Occipital lobe (tissue), 2 donors: ENCODE measurements around the gene SYNGR4. TPM values are rescaled to one million over a fixed set of nuclear protein-coding genes. Genes with fewer than 3 reads are reported as not detected.
"Not testable (repeated sequence)": the region's sequence is repeated elsewhere in the genome, so short reads cannot be mapped to it uniquely, and the experiment has no call there.

Source experiments
- DNase-seq: peaks from one replicate; lab custom pipeline; 2025; lab: John Stamatoyannopoulos, UW
- total RNA-seq: library from RNA; depleted of rRNA; stranded (reverse); fragments of >200 nt; gene quantifications from one replicate; pipeline ENCODE4 v1.2.3, GENCODE V29; 2014

SYNGR4 gene
- total RNA-seq, 1 donor from 2014 or later = not detected

DNA sequence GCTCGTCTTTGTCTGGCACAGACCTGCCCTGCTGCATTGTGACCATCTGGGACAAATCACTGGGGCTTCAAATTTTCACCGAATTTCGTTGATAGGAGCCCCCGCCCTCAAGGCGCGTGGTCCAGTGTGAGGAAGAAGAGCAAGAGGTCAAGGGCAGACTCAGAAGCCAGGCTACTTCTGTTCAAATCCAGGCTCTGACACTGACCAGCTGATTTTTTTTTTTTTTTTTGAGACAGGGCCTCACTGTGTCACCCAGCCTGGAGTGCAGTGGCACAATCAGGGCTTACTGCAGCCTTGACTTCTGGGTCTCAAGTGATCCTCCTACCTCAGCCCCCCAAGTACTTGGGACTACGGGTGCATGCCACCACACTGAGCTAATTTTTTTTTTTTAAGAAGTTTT, 7.2 kb downstream of the SYNGR4 start:
- no peak for DNase-seq

DNA sequence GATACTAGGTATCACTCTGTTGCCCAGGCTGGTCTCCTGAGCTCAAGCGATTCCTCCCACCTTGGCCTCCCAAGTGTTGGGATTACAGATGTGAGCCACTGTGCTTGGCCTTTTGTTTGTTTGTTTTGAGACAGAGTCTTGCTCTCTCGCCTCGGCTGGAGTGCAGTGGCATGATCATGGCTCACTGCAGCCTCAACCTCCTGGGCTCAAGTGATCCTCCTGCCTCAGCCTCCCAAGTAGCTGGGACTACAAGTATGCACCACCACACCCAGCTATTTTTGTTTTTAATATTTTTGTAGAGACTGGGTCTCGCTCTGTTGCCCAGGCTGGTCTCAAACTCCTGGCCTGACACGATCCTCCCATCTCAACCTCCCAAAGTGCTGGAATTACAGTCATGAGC, 7.6 kb downstream of the SYNGR4 start:
- not testable (repeated sequence) for DNase-seq

DNA sequence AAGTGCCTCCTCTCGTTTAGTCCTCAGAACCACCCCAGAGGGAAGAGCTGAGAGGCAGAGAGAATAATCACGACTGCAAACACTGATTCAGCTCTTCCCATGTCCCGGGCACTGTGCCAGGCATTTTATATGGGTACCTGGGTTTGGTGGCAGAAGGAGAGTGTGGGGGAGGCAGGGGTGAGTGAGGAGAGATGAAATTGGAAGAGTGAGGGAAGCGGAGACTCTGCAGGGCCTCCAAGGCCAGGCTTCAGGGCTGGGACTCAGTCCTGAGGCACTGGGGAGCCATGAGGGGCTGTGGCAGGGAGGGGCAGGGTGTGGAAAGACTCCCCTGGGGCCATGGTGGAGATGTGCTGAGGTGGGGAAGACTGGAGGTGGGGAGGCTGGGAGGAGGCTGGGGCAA, 8.7 kb downstream of the SYNGR4 start:
- peak; percentile 13 for DNase-seq

DNA sequence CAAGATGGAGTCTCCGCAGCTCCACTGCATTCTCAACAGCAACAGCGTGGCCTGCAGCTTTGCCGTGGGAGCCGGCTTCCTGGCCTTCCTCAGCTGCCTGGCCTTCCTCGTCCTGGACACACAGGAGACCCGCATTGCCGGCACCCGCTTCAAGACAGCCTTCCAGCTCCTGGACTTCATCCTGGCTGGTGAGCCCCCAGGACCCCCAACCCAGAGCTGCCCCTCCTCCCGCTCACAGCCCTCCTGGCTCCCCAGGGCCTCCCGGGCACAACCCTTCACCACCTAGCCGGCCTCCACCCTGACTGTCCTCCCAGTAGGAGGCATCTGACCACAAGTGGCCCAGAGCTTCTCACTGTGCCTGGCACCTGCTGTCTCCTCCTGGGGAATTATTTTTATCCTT, 9.4 kb downstream of the SYNGR4 start:
- DNase-seq = no peak

DNA sequence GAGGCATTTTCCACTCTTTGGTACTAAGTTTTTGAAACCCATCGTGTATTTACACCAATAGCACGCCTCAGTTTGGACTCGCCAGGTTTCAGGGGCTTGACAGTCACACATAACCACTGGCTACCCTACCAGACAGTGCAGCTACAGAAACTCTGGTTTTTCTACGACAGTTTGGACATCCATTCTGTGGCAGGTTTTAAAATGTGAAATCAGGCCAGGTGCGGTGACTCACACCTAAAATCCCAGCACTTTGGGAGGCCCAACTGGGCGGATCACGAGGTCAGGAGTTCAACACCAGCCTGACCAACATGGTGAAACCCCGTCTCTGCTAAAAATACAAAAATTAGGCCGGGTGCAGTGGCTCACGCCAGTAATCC, 14.0 kb downstream of the SYNGR4 start:
- no peak for DNase-seq

DNA sequence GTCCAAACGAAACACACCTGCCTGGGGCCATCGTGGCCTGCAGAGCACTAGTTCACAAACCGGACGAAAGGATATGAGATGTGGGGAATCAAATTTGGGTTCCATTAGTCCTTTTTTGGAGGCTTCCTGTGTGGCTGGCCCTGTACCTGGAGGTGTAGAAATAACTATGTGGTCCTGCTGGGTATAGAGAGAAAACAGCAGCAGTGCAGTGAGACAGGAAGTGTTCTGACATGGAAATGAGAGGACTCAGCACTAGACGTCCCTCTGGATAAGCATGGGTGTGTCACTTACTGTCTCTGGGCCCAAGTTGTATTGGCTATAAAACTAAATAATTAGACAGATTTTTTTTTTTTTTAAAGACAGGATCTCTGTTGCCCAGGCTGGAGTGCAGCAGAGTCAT, 14.9 kb downstream of the SYNGR4 start:
- no peak for DNase-seq

DNA sequence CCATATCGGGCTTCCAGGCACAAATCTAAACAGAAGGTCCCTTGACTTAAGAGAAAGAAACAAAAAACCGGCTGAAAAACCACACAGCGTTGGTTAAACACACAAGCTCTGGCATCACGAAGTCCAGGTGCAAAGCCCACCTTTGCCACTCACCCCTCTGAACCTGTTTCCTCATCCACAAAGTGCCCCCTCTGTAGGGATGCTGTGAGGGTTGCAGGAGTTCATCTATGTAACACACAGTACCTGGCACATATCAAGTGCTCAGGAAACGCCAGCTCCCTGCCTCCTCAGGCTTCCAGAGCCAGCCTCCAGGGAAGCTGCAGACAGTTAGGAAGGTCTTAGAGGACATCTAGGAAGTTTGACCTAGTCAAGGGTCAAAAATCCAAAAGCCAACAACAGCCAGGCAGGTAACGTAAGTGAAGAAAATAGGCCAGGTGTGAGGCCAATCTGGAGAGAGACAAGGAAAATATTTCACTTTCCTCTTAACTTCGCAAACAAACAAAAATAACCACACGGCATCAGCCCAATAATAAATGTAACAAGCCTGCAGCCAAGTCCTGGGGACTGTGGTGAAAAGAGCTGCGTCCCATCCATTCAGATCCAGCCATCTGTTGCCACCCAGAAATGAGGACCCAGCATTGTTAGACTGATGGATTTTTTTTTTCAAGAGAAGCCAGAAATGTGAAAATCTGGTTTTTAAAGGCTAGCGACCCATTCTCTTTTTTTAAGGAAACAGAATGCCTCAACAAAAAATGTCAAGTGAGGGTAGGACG, 17.2 kb downstream of the SYNGR4 start:
- DNase-seq = no peak

DNA sequence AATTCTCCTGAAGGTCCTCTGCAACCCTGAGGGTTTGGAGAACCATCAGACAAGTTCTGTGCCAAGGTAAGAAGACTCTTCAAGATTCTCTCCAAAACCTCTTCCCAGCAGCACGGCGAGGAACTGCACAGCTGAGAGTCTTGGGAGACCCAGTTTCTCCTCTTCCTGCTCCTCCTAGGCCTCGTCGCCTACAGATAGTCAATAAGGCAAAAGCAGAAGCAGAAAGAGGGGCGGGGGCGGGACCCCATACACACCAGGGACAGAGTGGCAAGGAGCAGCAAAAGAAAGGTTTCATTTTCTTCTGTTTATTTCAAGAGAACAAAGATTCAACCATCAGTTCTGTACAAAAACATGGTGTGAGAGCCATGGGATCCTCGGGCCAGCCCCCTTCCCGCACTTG, 18.1 kb downstream of the SYNGR4 start:
- no peak for DNase-seq

DNA sequence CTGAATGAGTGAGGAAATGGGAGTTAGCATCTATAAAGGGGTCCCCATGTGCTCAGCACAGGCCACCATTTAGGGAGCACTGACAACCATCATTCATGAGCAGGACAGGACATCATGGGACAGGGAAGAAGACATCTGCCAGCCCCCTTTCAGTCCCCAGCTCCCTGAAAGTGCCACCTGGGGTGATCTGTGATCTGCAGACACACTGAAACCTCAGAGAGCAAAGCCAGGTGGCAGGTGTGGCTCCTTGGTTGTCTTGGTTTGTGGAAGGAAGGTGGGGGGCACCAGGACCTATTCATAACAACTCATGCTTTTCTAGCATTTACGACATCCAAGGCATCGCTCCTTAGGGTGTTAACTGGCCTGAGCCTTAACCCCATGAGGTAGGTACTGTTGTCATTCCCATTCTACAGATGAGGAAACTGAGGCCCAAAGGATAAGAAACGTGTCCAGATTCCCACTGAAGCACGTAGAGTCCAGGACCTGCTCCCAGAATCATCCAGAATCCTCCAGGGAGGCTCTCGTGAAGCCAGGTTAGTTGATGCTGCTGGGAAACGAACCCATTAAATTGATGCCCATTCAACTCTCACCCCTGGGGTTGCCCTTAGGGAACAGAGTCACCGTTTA, 21.4 kb downstream of the SYNGR4 start:
- DNase-seq = no peak

DNA sequence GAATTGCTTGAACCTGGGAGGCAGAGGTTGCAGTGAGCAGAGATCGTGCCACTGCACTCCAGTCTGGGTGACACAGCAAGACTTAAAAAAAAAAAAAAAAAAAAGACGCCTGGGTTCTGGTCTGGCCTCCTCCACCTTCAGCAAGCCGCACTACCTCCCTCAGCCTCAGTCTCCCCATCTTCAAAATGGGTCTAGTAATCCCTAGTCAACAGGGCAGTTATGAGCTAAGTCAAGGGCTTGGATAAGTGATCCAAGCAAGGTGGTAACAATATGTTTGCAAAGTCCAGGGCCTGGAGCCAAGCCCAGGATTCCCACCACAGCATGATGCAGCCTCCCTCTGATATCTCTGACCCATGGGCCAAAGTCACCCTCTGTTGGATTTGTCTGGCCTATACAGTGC, 22.8 kb downstream of the SYNGR4 start:
- no peak for DNase-seq

DNA sequence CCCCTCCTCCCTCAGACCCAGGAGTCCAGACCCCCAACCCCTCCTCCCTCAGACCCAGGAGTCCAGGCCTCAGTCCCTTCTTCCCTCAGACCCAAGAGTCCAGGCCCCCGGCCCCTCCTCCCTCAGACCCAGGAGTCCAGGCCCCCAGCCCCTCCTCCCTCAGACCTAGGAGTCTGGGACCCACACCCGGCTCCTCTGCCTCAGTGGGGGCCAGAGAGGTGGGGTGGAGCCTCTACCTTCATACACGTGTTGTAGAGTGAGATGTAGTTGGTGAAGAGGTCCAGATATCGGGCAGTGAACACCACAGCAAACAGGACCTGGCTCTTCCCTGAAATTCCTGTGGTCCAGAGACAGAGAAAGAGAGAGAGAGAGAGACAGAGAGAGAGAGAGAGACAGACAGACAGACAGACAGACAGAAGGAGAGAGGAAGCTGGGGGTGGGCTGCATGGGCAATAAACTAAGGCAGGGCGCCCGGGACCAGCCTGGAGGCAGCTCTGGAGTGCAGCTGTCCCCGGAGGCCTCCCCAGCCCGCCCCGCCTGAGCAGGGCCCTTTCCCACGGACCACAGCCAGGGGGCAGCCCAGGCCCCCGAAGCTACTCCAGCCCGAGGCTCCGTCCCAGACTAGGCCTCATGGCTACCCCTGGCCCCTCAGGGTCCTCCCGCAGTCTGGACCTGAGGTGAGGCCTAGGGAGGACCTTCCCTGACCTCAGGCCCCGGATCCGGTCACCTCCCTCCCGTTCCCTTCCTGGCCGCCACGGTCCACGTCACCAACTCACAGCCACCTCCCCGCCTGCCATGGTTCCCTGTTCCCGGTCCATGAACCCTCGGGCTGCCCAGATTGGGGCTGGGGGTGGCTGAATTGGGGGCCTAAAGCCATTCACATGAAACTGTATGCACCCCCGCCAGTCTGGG, 26.3 kb downstream of the SYNGR4 start:
- peak; percentile 36 for DNase-seq

DNA sequence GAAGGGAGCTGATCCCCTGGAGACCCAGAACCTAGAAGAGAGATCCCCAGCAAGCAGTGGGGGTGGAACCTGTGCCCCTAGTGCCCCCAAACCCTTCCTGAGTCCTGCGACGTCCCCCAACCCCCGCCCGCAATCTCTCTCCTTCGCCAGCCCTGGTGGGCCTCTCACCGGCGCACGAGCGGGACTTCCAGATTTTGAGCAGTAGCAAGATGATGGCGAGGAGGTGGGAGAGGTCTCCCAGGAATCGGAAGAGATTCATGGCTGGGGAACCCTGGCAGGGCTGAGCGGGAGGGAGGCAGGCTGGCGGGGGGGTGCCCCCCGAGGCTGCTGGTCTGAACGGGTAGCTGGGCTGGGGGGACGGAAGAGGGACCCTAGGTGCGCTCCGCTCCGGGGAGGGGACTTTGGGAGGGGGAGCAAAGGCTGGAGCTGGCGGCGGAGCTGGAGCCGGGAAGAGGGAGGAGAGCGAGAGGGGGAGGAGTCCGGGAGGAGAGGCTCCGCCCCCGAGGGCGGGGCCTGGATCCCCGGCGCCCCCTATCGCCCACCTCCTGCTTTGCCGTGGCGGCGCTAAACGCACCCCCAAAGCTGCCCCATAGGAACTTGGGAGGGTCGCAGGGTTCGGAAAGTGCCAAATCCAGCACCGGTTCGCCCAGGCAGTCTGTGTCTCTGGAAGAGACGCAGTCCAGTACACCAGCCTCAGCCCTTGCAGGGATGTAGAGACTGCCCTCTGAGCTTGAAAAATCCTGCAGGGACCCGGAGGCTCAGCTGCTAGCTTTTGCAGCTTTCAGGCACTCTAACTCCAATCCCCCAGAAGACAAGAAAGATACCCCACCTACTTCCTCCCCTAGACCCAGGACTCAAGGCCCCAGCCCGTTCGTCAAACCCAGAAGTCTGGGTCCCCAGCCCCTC, 27.2 kb downstream of the SYNGR4 start, which contains the start of gene KDELR1:
Gene KDELR1, minus strand, starts transcription at position 452 of the 906 bp plus-strand sequence. Its CDS starts 193 bp downstream, at position 259.
- peak; percentile 71 for DNase-seq

DNA sequence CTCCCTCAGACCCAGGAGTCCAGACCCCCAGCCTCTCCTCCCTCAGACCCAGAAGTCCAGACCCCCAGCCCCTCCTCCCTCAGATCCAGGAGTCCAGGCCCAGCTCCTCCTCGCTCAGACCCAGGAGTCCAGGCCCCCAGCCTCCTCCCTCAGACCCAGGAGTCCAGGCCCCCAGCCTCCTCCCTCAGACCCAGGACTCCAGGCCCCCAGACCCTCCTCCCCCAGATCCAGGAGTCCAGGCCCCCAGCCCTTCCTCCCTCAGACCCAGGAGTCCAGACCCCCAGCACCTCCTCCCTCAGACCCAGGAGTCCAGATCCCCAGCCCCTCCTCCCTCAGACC, 27.8 kb downstream of the SYNGR4 start:
- not testable (repeated sequence) for DNase-seq

DNA sequence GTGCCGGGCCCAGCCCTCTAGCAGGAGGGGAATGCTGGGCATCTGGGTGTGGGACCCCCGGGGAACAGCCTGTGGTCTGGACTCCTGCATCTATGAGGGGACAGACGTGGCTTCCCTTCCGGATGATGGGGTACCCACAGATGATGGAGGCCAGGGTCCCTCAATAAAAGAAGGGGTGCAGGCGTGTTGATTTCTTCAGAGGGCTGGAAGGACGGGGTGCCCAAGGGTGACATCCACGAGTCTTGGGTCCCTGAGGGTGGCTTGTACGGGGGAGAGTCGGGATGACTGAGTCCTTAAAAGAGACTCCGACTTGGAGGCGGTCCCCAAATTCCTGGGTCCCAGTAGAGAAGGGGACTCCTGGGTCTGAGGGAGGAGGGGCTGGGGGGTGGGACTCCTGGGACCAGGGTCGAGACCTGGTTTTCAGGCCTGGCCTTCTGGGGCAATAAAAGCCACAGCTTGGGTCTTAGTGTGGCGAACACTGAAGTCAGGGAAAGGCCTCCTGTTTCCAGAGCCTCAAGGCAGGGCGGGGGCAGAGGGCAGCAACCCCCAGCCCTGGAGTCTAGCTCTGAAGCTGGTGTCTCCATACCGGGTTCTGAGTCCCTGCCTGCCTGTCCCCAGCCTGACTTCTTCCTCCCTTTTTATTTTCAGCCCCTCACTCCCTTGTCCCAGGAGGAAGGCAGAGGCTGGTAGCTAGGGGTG, 28.8 kb downstream of the SYNGR4 start:
- no peak for DNase-seq

DNA sequence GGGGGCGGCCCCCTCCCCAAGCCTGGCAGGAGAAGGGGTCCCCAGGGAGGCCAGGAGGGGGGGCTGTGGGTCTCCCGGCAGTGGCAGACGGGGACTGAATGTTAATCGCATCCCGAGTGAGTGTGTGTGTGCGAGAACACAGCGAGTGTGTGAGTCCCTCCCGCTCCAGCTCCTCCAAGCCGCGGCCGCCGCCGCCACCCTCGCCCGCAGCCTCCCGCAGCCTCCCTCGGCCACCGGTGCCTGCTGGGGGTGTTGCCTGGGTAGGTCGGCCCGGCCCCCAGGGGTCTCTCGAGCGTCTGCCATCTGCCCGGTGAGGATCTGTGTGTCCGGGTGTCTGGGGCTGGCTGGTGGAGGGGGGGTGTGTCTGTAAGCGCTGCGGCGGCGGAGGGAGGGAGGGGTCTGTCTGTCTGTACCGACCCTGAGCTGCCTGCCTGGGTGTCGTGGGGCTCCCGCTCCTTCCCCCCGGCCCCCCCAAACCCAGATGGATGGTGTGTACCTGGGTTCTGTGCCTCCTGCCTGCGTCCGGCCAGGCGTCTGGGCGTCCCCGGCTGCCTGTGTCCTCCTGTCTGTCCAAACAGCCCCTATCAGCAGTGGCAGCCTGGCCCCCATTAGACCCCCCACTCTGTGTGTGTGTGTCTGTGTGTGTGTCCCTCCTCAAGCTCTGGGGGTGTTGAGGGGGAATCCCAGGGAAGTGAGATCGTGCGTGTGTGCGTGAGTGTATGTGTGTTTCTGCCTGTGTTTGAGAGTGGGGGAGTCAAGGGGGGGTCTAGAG, 29.6 kb downstream of the SYNGR4 start, which contains the start of gene GRIN2D:
Gene GRIN2D, plus strand, starts transcription at position 110 of the 772 bp plus-strand sequence. CDS start 4,725 bp downstream, outside the sequence.
- DNase-seq = no peak

DNA sequence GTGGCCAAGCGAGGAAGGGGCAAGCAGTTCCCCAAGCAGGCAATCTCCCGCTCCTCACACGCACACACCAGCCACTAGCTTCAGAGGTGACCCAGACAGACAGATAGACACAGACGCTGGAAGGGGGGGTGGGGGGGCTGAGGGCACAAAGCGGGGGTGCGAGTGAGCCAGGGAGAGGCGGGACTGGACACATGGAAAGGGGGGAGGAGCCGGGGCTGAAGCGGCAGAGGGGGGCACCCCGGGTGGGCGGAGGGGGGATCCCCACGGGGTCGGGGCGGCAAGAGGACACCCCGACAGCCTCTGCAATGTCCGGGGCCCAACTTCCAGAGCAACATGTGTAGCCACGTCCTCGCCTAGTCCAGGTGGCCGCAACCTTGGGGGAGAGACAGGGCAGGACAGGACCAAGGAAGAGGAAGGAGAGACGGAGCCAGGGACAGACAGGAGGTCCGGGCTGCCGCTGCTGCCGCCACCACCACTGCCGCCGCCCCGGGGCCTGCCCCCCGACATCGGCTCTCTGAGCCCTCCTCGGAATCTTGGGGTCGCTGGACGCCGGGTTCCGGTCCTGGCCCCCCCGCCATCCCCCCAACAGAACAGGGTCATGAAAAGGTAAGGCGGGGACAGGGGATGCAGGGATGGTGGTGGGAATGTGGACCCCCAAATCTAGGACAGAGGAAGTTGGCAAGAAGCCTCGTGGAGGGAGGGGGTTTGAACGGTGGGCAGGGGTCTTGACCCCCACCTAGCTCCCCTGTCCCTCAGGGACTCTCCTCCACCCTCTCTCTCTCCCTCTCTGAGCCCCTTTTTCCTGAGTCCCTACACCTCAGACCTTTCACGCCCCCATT, 30.4 kb downstream of the SYNGR4 start:
- no peak for DNase-seq

DNA sequence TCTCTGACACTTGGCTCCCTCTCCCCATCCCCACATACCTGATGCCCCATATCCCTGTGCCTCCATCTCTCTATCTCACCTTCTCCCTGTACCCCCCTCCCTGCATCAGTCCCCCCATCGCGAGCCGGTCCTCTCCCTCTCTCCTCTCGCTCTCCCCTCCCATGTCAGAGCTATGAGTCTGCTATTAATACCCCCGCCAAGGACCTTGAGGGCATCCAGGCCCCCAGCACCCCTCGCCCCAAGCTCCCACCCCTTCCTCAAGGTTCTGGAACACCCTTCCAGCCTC, 30.9 kb downstream of the SYNGR4 start:
- DNase-seq = no peak

DNA sequence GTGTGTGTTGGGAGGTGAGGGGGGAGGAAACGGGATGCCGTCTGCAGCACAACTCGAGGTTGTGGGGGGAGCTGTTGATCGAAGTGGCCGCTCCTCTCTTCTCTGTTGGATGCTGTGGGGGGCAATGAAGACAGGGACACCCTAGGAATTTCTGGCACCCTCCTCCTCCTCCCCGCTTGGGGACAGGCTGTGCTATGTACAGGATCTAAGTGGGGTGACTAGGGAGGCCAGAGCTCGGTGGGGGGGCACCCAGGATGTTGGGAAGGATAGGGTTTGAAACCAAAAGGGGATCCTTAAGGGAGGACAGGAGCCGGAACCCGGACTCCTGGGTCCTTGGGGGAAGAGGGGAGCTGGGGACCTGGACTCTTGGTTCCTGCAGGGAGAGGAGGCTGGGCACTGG, 31.3 kb downstream of the SYNGR4 start:
- no peak for DNase-seq
